ENCODE results near the gene CABLES2.

GRCh38 chr20:62388839-62389600 lies 18.1 kb downstream of the CABLES2 start:
- TF ChIP-seq POLR2A (IDR thresholded peaks at IDR 0.05): no peak
- TF ChIP-seq CTCF (IDR thresholded peaks at IDR 0.05): no peak
